KMS-11 (cell line): ENCODE data around the gene ABHD17A.

Experiments
- H2AFZ ChIP-seq: fragments of 200-600 bp; sonication (generic); 2 replicates; pipeline ENCODE4 v1.6.1; 2016; ENCODE audit warnings: antibody characterized with exemption, mixed run types, low read depth
- H3K27ac ChIP-seq: fragments of 200-600 bp; sonication (generic); 2 replicates; pipeline ENCODE4 v1.6.1; 2016; ENCODE audit warnings: mild to moderate bottlenecking, mixed run types
- H3K27me3 ChIP-seq: fragments of 200-600 bp; sonication (generic); 2 replicates; pipeline ENCODE4 v1.6.1; 2017; ENCODE audit warnings: mild to moderate bottlenecking, low read depth, mixed run types, moderate library complexity; ENCODE audit not compliant: insufficient read depth
- H3K36me3 ChIP-seq: fragments of 200-600 bp; sonication (generic); 2 replicates; pipeline ENCODE4 v1.6.1; 2017; ENCODE audit warnings: mild to moderate bottlenecking, mixed run types; ENCODE audit not compliant: insufficient read depth
- H3K4me1 ChIP-seq: fragments of 200-600 bp; sonication (generic); 2 replicates; pipeline ENCODE4 v1.6.1; 2016; ENCODE audit warnings: mild to moderate bottlenecking, low read depth, mixed run types; ENCODE audit not compliant: poor library complexity, severe bottlenecking
- H3K4me2 ChIP-seq: fragments of 200-600 bp; sonication (generic); 2 replicates; pipeline ENCODE4 v1.7.0; 2016; ENCODE audit warnings: mild to moderate bottlenecking, mixed run types
- H3K4me3 ChIP-seq: fragments of 200-600 bp; sonication (generic); IDR thresholded peaks from 2 replicates; pipeline ENCODE4 v1.6.1; 2017; ENCODE audit warnings: low read depth, low read length, mixed read lengths; ENCODE audit not compliant: insufficient read depth
- H3K79me2 ChIP-seq: fragments of 200-600 bp; sonication (generic); 2 replicates; pipeline ENCODE4 v1.6.1; 2016; ENCODE audit warnings: low read depth, mixed run types; ENCODE audit not compliant: insufficient read depth
- H3K9ac ChIP-seq: fragments of 200-600 bp; sonication (generic); 2 replicates; pipeline ENCODE4 v1.6.1; 2016; ENCODE audit warnings: mild to moderate bottlenecking, mixed run types
- H4K20me1 ChIP-seq: fragments of 200-600 bp; sonication (generic); 2 replicates; pipeline ENCODE4 v1.6.1; 2016; ENCODE audit warnings: mild to moderate bottlenecking, mixed run types; ENCODE audit not compliant: insufficient read depth
- CTCF ChIP-seq: fragments of 200-600 bp; sonication (generic); conservative IDR thresholded peaks from 2 replicates; pipeline ENCODE4 v1.6.1; 2017; ENCODE audit warnings: low read depth, mild to moderate bottlenecking, antibody characterized with exemption, low read length, moderate library complexity, mixed read lengths

ABHD17A gene

GRCh38 chr19:1874554-1875185 lies 10.6 kb downstream of the ABHD17A start:
- Histone ChIP-seq H3K27me3 (no peaks in the 10 kb centered on the region), H3K36me3 (no peaks in the 10 kb centered on the region), H3K4me3 (peak overlapping the region; percentile 54), H4K20me1 (no peaks in the 10 kb centered on the region), H3K4me2 (peak overlapping the region; percentile 94), H3K27ac (peak overlapping the region; percentile 70; the same call in 1 of the 2 replicates), H3K79me2 (peaks cover 35% of the 10 kb centered on the region), H3K4me1 (peaks cover 17% of the 10 kb centered on the region), H2AFZ (no peak overlapping the region), H3K9ac (peak overlapping the region; percentile 83; the same call in 1 of the 2 replicates)
- no peak for TF ChIP-seq CTCF

- Histone ChIP-seq H3K4me1 (peaks cover 17% of the 10 kb centered on the region), H3K4me3 (no peak overlapping the region), H3K4me2 (peak overlapping the region; percentile 94; the same call in 1 of the 2 replicates), H3K36me3 (no peaks in the 10 kb centered on the region), H3K9ac (no peak overlapping the region), H3K79me2 (peaks cover 35% of the 10 kb centered on the region), H3K27me3 (no peaks in the 10 kb centered on the region), H2AFZ (no peak overlapping the region), H4K20me1 (no peaks in the 10 kb centered on the region), H3K27ac (no peak overlapping the region)
- no peak for TF ChIP-seq CTCF
Measured at GRCh38 chr19:1873524-1874473, 11.5 kb downstream of the ABHD17A start.

GRCh38 chr19:1872807-1873523 lies 12.3 kb downstream of the ABHD17A start:
- peaks cover 17% of the 10 kb centered on the region for H3K4me1 ChIP-seq
- no peak overlapping the region for H3K27ac ChIP-seq
- H2AFZ ChIP-seq: no peak overlapping the region
- H3K4me2 ChIP-seq: no peak overlapping the region
- no peak for TF ChIP-seq CTCF
- no peaks in the 10 kb centered on the region for H4K20me1 ChIP-seq
- no peaks in the 10 kb centered on the region for H3K27me3 ChIP-seq
- no peak overlapping the region for H3K9ac ChIP-seq
- H3K79me2 ChIP-seq: peaks cover 35% of the 10 kb centered on the region
- H3K36me3 ChIP-seq: no peaks in the 10 kb centered on the region
- no peak overlapping the region for H3K4me3 ChIP-seq

GRCh38 chr19:1871630-1872029 lies 13.7 kb downstream of the ABHD17A start:
- H4K20me1 ChIP-seq: no peaks in the 10 kb centered on the region
- no peak overlapping the region for H3K9ac ChIP-seq
- TF ChIP-seq CTCF: no peak
- H3K79me2 ChIP-seq: peaks cover 35% of the 10 kb centered on the region
- H2AFZ ChIP-seq: no peak overlapping the region
- H3K4me1 ChIP-seq: peaks cover 16% of the 10 kb centered on the region
- no peak overlapping the region for H3K27ac ChIP-seq
- H3K36me3 ChIP-seq: no peaks in the 10 kb centered on the region
- no peak overlapping the region for H3K4me3 ChIP-seq
- no peak overlapping the region for H3K4me2 ChIP-seq
- H3K27me3 ChIP-seq: no peaks in the 10 kb centered on the region
